ENCODE data around the gene GIMAP5.

GRCh38 chr7:150784120-150784736 is 47.0 kb downstream of the GIMAP5 start:
- TF ChIP-seq CTCF (IDR thresholded peaks at IDR 0.05; ENCODE audit: low read depth, low read length, poor library complexity, severe bottlenecking): no peak
- TF ChIP-seq EZH2phosphoT487 (IDR thresholded peaks at IDR 0.05; ENCODE audit: borderline replicate concordance, low read length): no peak
